ENCODE data around the gene RAB11FIP4. TPM values are rescaled to one million over a fixed set of nuclear protein-coding genes. Genes with fewer than 3 reads are reported as not detected.

The RAB11FIP4 gene
- total RNA-seq, 1 donor from 2014 or later, result 0.07 TPM

DNA sequence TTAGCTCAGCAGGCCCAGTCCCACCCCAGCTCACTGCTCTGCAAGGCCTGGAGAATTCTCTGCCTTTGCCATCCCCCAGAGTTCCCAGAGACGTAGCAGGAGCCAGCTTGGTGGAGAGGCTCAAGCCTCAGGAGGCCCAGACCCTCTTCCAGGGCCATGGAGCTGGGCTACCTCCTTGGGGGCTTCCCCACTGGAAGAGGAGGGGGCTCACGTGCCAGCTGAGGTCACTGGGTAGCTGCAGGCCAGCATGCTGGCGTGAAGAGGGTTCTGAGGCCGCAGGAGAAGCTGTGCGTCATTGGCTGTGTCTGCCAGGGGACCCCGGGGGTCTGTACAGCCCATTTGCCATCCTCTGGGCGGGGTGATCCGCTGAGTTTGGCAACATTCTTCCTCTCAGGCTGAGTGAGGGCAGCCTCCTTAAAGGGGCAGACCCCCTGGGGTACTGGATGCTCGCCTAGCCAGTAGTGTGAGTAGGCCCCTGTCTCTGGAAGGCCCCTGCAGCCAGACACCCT lies 131.6 kb downstream of the RAB11FIP4 start:
- DNase-seq (ENCODE audit: low read depth, low spot score), result no peak

GRCh38 chr17:31523862-31524730 lies 132.6 kb downstream of the RAB11FIP4 start:
- DNase-seq (ENCODE audit: low read depth, low spot score), result no peak

DNA sequence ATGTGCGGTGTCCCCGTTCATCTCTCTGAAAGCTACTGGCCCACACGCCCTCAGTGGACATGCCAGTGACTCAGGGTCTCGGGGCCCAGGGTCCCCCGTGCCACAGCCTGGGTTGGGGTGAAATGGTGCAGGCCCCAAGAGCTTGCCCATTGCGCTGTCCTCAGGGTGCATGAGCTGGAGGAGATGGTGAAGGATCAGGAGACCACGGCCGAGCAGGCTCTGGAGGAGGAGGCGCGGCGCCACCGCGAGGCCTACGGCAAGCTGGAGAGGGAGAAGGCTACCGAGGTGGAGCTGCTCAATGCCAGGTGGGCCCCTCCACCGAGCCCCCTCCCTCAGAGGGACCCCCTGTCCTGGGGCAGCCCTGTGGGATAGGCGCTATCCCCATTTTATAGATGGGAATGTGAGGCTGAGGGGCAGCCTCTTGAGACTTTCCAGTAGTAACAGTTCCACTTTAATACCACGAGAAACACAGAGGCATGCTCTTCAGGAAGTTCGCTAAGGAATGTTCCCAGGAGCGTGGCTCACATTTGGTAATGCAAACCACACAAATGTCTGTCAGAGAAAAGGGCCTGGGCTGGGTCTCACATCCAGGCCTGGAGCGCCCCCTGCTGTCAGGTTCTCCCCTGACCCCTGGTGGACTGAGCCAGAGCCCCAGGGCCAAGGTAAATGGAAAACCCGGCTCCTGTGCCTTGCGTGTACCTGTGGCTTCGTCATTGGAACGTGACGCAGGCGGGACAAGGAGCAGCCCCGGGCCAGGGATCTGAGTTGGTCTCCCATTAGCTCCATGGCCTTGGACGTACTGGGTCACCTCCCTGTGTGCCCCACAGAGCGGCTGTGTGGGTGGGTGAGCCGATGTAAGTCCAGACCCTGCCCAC lies 133.7 kb downstream of the RAB11FIP4 start:
- peak; percentile 43 for DNase-seq (ENCODE audit: low read depth, low spot score)

- DNase-seq (ENCODE audit: low read depth, low spot score), result no peak
These were observed 134.5 kb downstream of the RAB11FIP4 start for GRCh38 chr17:31525801-31526549.

- no peak for DNase-seq (ENCODE audit: low read depth, low spot score)
These were observed 136.1 kb downstream of the RAB11FIP4 start for GRCh38 chr17:31527606-31528005.

DNA sequence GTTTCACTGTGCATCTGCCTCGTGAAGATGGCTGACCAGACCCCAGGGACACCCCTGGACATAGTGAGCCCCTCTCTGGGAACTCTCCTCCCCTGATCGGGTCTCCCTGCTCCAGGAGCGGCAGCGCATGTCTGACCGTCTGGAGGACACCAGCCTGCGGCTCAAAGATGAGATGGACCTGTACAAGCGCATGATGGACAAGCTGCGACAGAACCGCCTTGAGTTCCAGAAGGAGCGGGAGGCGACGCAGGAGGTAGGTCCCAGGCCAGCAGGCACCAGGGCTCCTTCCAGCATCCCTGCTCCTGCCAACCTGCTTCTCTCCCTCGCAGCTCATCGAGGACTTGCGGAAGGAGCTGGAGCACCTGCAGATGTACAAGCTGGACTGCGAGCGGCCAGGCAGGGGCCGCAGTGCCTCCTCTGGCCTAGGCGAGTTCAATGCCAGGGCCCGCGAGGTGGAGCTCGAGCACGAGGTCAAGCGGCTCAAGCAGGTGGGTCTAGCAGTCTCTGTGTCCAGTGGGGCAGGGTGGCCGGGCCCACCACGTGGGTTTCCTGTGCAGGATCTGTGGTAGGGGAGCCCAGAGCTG lies 136.9 kb downstream of the RAB11FIP4 start:
- DNase-seq (ENCODE audit: low read depth, low spot score), result no peak

DNA sequence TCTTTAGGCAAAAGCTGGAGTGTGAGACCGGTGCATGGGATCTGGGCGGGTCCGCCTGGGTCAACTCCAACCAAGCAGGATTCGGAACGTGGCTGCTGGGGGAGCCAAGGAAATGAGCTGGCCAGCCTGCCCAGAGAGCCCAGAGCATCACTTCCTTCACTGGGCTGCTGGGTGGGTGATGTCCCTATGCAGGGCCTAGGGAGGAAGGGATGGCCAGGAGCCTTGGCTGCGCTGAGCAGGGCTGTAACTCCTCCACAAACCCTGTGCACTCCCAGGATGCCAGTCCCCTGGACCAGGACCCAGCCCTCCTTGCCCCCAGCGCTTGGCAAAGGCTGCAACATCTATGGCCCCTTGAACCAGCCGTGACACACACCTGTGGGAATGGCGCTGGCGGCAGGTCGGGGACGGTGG lies 138.4 kb downstream of the RAB11FIP4 start:
- DNase-seq (ENCODE audit: low read depth, low spot score), result no peak

GRCh38 chr17:31530391-31530985 lies 139.0 kb downstream of the RAB11FIP4 start:
- no peak for DNase-seq (ENCODE audit: low read depth, low spot score)

GRCh38 chr17:31531336-31531980 lies 140.0 kb downstream of the RAB11FIP4 start:
- no peak for DNase-seq (ENCODE audit: low read depth, low spot score)

DNA sequence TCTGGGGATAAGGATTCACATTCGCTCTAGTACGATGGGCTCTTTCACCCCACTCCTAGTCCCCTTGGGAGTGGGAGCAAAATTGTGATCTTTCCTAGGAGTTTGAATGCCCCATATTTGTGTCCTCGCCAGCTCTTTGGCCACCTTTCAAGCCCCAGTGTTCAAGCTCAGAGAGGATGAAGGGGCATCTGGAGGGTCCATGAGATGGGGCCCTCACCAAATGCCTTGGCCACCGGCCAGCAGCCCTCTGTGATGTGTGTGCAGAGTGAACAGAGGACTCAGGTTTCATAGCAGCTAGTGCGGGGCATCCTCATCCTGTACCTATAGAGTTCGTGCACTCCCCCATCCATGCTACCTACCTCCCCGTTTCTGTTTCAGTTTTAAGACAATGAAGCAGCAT lies 140.6 kb downstream of the RAB11FIP4 start:
- DNase-seq (ENCODE audit: low read depth, low spot score), result no peak

GRCh38 chr17:31532526-31532925 lies 141.1 kb downstream of the RAB11FIP4 start:
- DNase-seq (ENCODE audit: low read depth, low spot score), result no peak

GRCh38 chr17:31533546-31534155 lies 142.2 kb downstream of the RAB11FIP4 start:
- peak; percentile 17 for DNase-seq (ENCODE audit: low read depth, low spot score)

DNA sequence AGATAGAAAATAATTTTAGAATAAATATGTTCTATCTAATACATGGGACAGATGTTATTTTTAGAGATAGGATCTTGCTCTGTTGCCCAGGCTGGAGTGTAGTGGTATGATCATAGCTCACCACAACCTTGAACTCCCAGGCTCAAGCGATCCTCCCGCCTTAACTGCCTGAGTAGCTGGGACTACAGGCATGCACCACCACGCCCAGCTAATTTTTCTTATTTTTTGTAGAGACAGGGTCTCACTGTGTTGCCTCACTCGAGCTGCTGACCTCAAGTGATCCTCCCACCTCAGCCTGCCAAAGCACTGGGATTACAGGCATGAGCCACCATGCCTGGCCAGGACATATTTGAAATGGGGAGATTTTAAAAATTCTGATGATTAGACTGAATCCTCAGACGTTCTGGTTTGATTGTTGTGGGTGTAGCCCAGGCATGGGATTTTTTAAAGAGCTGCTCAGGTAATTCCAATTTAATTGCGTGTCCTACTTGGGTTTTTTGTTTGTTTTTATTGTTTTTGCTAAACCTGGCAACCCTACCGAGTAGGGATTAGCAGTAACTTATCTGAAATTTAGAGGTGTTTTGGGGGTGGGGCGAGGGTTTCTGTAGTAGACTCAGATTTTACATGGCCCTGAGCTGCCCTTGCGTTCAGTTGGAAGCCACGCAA lies 142.9 kb downstream of the RAB11FIP4 start:
- DNase-seq (ENCODE audit: low read depth, low spot score), result no peak

- DNase-seq (ENCODE audit: low read depth, low spot score), result no peak
These were observed 144.1 kb downstream of the RAB11FIP4 start for GRCh38 chr17:31535581-31535981.

GRCh38 chr17:31536451-31536850 lies 145.0 kb downstream of the RAB11FIP4 start:
- no peak for DNase-seq (ENCODE audit: low read depth, low spot score)

DNA sequence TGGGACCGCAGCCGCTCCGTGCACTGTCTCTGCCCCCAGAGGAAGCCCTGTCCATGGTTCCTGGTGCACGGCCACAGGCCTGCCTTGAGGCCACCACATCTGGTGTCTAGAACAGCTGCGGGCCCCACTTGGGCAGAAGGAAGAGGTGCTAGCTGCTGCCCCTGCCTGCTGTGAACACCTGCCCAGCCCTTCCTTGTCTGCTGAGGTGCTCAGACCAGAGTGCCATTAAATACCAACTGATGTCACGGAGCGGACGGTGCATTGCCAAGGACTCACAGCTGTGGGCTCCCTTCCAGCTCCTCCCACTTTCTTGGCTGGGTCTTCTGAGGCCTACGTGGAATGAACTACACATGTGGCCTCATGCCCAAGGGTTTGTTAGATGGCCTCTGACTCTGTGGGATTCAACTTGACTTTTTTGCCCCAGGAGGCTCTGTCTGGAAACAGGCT lies 146.1 kb downstream of the RAB11FIP4 start:
- DNase-seq (ENCODE audit: low read depth, low spot score), result no peak

GRCh38 chr17:31538080-31538762 lies 146.7 kb downstream of the RAB11FIP4 start:
- DNase-seq (ENCODE audit: low read depth, low spot score), result no peak

DNA sequence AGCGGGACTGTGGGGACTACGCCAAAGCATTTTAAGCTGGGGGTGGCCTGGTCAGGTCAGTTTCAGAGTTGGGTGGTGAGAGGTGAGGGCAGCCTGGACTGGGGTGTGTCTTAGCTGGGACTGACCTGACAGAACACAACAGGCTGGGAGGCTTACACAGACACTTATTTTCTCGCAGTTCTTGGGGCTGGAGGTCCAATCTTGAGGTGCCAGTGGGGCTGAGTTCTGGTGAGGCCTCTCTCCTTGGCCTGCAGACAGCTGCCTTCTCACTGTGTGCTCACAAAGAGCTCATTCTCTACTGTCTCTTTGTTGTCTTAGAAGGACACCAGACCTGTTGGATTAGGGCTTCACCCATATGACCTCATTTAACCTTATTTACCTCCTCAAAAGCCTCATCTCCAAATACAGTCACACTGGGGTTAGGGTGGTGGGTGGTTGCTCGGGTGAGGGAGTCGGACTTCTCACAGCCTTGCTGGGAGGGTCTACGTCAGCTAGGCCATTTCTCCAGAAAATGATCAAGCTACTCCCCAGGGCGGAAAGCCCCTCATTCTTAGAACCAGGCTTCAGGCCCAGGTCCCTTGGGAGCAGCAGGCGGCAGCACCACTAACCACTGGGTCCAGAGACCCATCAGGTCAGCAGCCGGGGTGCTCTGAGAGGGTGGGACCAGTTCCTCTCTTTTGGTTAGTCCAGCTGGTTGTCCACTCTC lies 149.3 kb downstream of the RAB11FIP4 start:
- no peak for DNase-seq (ENCODE audit: low read depth, low spot score)
